GM23338 (cell line): ENCODE data around the gene AURKAIP1.

Experiments
- CREB1 ChIP-seq: fragments of 250-450 bp; sonication (Bioruptor Pico); IDR thresholded peaks from 2 replicates; pipeline ENCODE4 v1.5.0; 2020; ENCODE audit warnings: low read depth, mild to moderate bottlenecking, moderate library complexity
- CTCF ChIP-seq, 2 experiments: fragments of 200-600 bp in 1 of 2; sonication (generic) in 1 of 2; conservative IDR thresholded peaks; 2 replicates each; pipeline versions ENCODE4 v1.5.1 to v1.6.1; 2016 to 2017; ENCODE audit warnings: antibody characterized with exemption in 2 of 2, low read depth in 2 of 2, mild to moderate bottlenecking in 2 of 2, moderate library complexity in 1 of 2
- EZH2 ChIP-seq: fragments of 200-600 bp; sonication (generic); IDR thresholded peaks from one replicate; pipeline ENCODE4 v1.8.0; 2017; ENCODE audit warnings: antibody characterized with exemption, mild to moderate bottlenecking, low read depth; ENCODE audit not compliant: unreplicated experiment
- NANOG ChIP-seq: IDR thresholded peaks from 2 replicates; pipeline ENCODE4 v1.6.1; 2016; ENCODE audit warnings: antibody characterized with exemption, borderline replicate concordance
- POLR2AphosphoS5 ChIP-seq: IDR thresholded peaks from 2 replicates; pipeline ENCODE4 v1.6.1; 2016; ENCODE audit warnings: antibody characterized with exemption, low read depth
- REST ChIP-seq: IDR thresholded peaks from one replicate; pipeline ENCODE4 v1.6.1; 2018; ENCODE audit warnings: antibody characterized with exemption; ENCODE audit not compliant: unreplicated experiment

- TF ChIP-seq EZH2 (no peak), CTCF (conservative IDR thresholded peaks at IDR 0.05; ENCODE audit: low read depth in 2 of 2) (no peak), REST (no peak), POLR2AphosphoS5 (no peak), CREB1 (CRISPR knock-in tag) (no peak), NANOG (no peak)
Measured at GRCh38 chr1:1357871-1358432, 17.1 kb downstream of the AURKAIP1 start.
